H1 (cell line): Measurements from ENCODE around the gene HSD17B1. TPM values are rescaled to one million over a fixed set of nuclear protein-coding genes. Genes with fewer than 3 reads are reported as not detected.

Experiments
- CTCF ChIA-PET: fragments of 300-600 bp; sonication (Branson Sonifier 250); formaldehyde crosslinking; loops from one replicate; lab custom pipeline; 2021; ENCODE audit not compliant: partially characterized antibody; lab: Charles Lee
- POLR2A ChIA-PET: fragments of 300-600 bp; sonication (Branson Sonifier 250); formaldehyde crosslinking; loops from one replicate; lab custom pipeline; 2021; ENCODE audit warnings: inconsistent platforms; ENCODE audit not compliant: partially characterized antibody; lab: Charles Lee
- DNase-seq, 2 experiments: peaks; one replicate each; pipeline versions ENCODE4 v3.0.0 to v3.0.0-alpha.2; 2010 to 2022; ENCODE audit warnings: low spot score in 2 of 2, low read depth in 1 of 2, mixed read lengths in 1 of 2
- FAIRE-seq: peaks from 2 replicates; lab custom pipeline; 2011; peaks lifted over from hg19 to GRCh38; lab: Jason Lieb, UNC
- H2AFZ ChIP-seq: 2 replicates; pipeline ENCODE4 v1.8.1; 2012; ENCODE audit warnings: low read length, inconsistent platforms
- H2AK5ac ChIP-seq: 2 replicates; pipeline ENCODE4 v1.6.1; 2013; ENCODE audit warnings: low read depth, low read length
- H2BK120ac ChIP-seq: replicated peaks from 2 replicates; pipeline ENCODE3; 2013; ENCODE audit warnings: low read depth, low read length, inconsistent platforms
- H2BK12ac ChIP-seq: 2 replicates; pipeline ENCODE4 v1.6.1; 2013; ENCODE audit warnings: low read depth, low read length
- H2BK15ac ChIP-seq: 2 replicates; pipeline ENCODE4 v1.6.1; 2013; ENCODE audit warnings: low read length
- H2BK20ac ChIP-seq: 2 replicates; pipeline ENCODE4 v1.6.1; 2013; ENCODE audit warnings: low read length
- H2BK5ac ChIP-seq: 2 replicates; pipeline ENCODE4 v1.6.1; 2013; ENCODE audit warnings: low read depth, low read length
- H3K14ac ChIP-seq: 2 replicates; pipeline ENCODE4 v1.6.1; 2013; ENCODE audit warnings: inconsistent platforms; ENCODE audit not compliant: insufficient read length
- H3K18ac ChIP-seq: 2 replicates; pipeline ENCODE4 v1.6.1; 2013; ENCODE audit warnings: low read length; ENCODE audit errors: extremely low read depth
- H3K23ac ChIP-seq: 2 replicates; pipeline ENCODE4 v1.6.1; 2013; ENCODE audit warnings: inconsistent platforms; ENCODE audit not compliant: insufficient read length
- H3K23me2 ChIP-seq: 2 replicates; pipeline ENCODE4 v1.6.1; 2013; ENCODE audit warnings: low read depth, low read length
- H3K27ac ChIP-seq: 2 replicates; pipeline ENCODE4 v1.6.1; 2011; ENCODE audit warnings: low read depth, low read length, inconsistent platforms
- H3K27me3 ChIP-seq, 4 experiments: replicated peaks in 1 of 4; 1 replicate in 1 of 4; 2 replicates in 3 of 4; pipeline versions ENCODE4 v1.6.1 to v1.8.1; 2011 to 2013; ENCODE audit warnings: low read length in 3 of 4, mild to moderate bottlenecking in 3 of 4, inconsistent platforms in 2 of 4, mixed read lengths in 2 of 4, moderate library complexity in 1 of 4; ENCODE audit not compliant: control insufficient read depth in 3 of 4, insufficient read depth in 3 of 4; ENCODE audit errors: extremely low read depth in 1 of 4
- H3K36me3 ChIP-seq, 4 experiments: 2 replicates each; pipeline versions ENCODE4 v1.6.1 to v1.8.1; 2011 to 2013; ENCODE audit warnings: mild to moderate bottlenecking in 4 of 4, low read length in 3 of 4, moderate library complexity in 2 of 4, control low read depth in 1 of 4, inconsistent platforms in 1 of 4; ENCODE audit not compliant: insufficient read depth in 4 of 4, control insufficient read depth in 2 of 4
- H3K4ac ChIP-seq: replicated peaks from 2 replicates; pipeline ENCODE3; 2013; ENCODE audit warnings: low read length, low read depth, mixed read lengths, inconsistent platforms; ENCODE audit not compliant: insufficient read length
- H3K4me1 ChIP-seq, 4 experiments: replicated peaks in 1 of 4; 1 replicate in 1 of 4; 2 replicates in 3 of 4; pipeline versions ENCODE4 v1.6.1 to v1.8.1; 2011 to 2013; ENCODE audit warnings: low read length in 3 of 4, inconsistent platforms in 2 of 4, mixed read lengths in 1 of 4; ENCODE audit not compliant: insufficient read depth in 4 of 4, control insufficient read depth in 3 of 4
- H3K4me2 ChIP-seq, 2 experiments: 2 replicates each; pipeline versions ENCODE4 v1.6.1 to v1.8.1; 2011 to 2013; ENCODE audit warnings: low read depth in 2 of 2, low read length in 2 of 2, control low read depth in 1 of 2, inconsistent platforms in 1 of 2, mild to moderate bottlenecking in 1 of 2; ENCODE audit not compliant: insufficient read depth in 1 of 2
- H3K4me3 ChIP-seq, 4 experiments: fragments of 200-600, 300-600 bp in 1 of 4; sonication (generic), shearing (Covaris generic), sonication (Bioruptor Twin) in 1 of 4; 2 replicates each; pipeline versions ENCODE4 v1.5.1 to v1.8.1; 2011 to 2016; ENCODE audit warnings: low read length in 4 of 4, low read depth in 3 of 4, control low read depth in 2 of 4, inconsistent platforms in 2 of 4, mild to moderate bottlenecking in 2 of 4, mixed read lengths in 1 of 4, moderate library complexity in 1 of 4; ENCODE audit not compliant: insufficient read depth in 2 of 4; ENCODE audit errors: extremely low read depth in 1 of 4
- H3K56ac ChIP-seq: replicated peaks from 2 replicates; pipeline ENCODE3; 2013; ENCODE audit warnings: low read depth, mild to moderate bottlenecking, mixed read lengths, low read length, inconsistent platforms; ENCODE audit not compliant: insufficient read length
- H3K79me1 ChIP-seq: 2 replicates; pipeline ENCODE4 v1.6.1; 2013; ENCODE audit warnings: low read depth, low read length, control low read depth
- H3K79me2 ChIP-seq, 2 experiments: 2 replicates each; pipeline versions ENCODE4 v1.6.1 to v1.8.1; 2012 to 2013; ENCODE audit warnings: low read length in 2 of 2, mild to moderate bottlenecking in 2 of 2, inconsistent platforms in 1 of 2; ENCODE audit not compliant: insufficient read depth in 2 of 2, control insufficient read depth in 1 of 2
- H3K9ac ChIP-seq, 4 experiments: replicated peaks in 1 of 4; 1 replicate in 1 of 4; 2 replicates in 3 of 4; pipeline versions ENCODE4 v1.6.1 to v1.8.1; 2011 to 2013; ENCODE audit warnings: low read depth in 3 of 4, low read length in 3 of 4, control low read depth in 2 of 4, mild to moderate bottlenecking in 2 of 4, moderate library complexity in 2 of 4, inconsistent platforms in 1 of 4; ENCODE audit errors: extremely low read depth in 1 of 4
- H3K9me3 ChIP-seq, 2 experiments: 2 replicates each; pipeline versions ENCODE4 v1.6.1 to v1.8.1; 2012 to 2013; ENCODE audit warnings: mild to moderate bottlenecking in 2 of 2, moderate library complexity in 2 of 2, control low read depth in 1 of 2, inconsistent platforms in 1 of 2, low read depth in 1 of 2, low read length in 1 of 2, mixed read lengths in 1 of 2; ENCODE audit not compliant: insufficient read depth in 2 of 2
- H4K20me1 ChIP-seq, 2 experiments: replicated peaks in 1 of 2; 2 replicates each; pipeline versions ENCODE3 to v1.8.1; 2011 to 2013; ENCODE audit warnings: inconsistent platforms in 2 of 2, low read length in 2 of 2, mild to moderate bottlenecking in 1 of 2; ENCODE audit not compliant: insufficient read depth in 2 of 2, control insufficient read depth in 1 of 2
- H4K5ac ChIP-seq: 2 replicates; pipeline ENCODE4 v1.6.1; 2013; ENCODE audit warnings: low read length, low read depth, mixed read lengths, inconsistent platforms; ENCODE audit not compliant: insufficient read length
- H4K8ac ChIP-seq: 2 replicates; pipeline ENCODE4 v1.8.0; 2013; ENCODE audit warnings: mild to moderate bottlenecking, moderate library complexity, low read length, inconsistent platforms; ENCODE audit not compliant: insufficient read depth; ENCODE audit errors: extremely low read depth
- H4K91ac ChIP-seq: replicated peaks from 2 replicates; pipeline ENCODE3; 2013; ENCODE audit warnings: low read length, mixed read lengths, inconsistent platforms; ENCODE audit not compliant: insufficient read length
- CTCF ChIP-seq, 3 experiments: IDR thresholded peaks; 1 replicate in 2 of 3; 2 replicates in 1 of 3; pipeline versions ENCODE4 v1.5.1 to v1.6.1; 2011; ENCODE audit warnings: low read length in 3 of 3, mild to moderate bottlenecking in 3 of 3, inconsistent platforms in 2 of 3, low read depth in 1 of 3, moderate library complexity in 1 of 3; ENCODE audit not compliant: insufficient read depth in 1 of 3; ENCODE audit errors: control extremely low read depth in 1 of 3
- RBBP5 ChIP-seq: IDR thresholded peaks from 2 replicates; pipeline ENCODE4 v1.7.1; 2012; ENCODE audit warnings: low read depth, mild to moderate bottlenecking, inconsistent platforms, low read length, moderate library complexity, borderline replicate concordance
- WGBS, 2 experiments: shearing (Covaris generic) in 1 of 2; methylation state at CpG; one replicate each; pipeline versions ENCODE4 v1.1.6 to v1.1.7; 2013 to 2015; ENCODE audit warnings: low lambda C conversion rate in 2 of 2, mixed read lengths in 2 of 2, inconsistent platforms in 1 of 2, low coverage in 1 of 2, missing lambda C conversion rate in 1 of 2; ENCODE audit not compliant: insufficient replicate concordance in 2 of 2, insufficient coverage in 1 of 2, insufficient read length in 1 of 2; ENCODE audit errors: extremely low coverage in 1 of 2, missing lambda C conversion rate in 1 of 2; 5-methylcytosine and 5-hydroxymethylcytosine counted together
- polyA plus RNA-seq, 7 experiments: library from polyadenylated mRNA; depleted of rRNA in 3 of 7; stranded (reverse) in 5 of 7; unstranded in 2 of 7; fragments of >200 nt in 5 of 7; fragments of 200-250 nt in 2 of 7; gene quantifications; 1 replicate in 5 of 7; 2 replicates in 1 of 7; 4 replicates in 1 of 7; pipeline versions ENCODE4 v1.2.1 to v1.2.3, GENCODE V29; 2011 to 2013; ENCODE audit warnings: missing spikeins in 2 of 7, mixed read lengths in 2 of 7
- total RNA-seq: library from RNA; stranded (reverse); fragmentation: NEBNext Ultra II Directional; extraction: Animal tissue kit (Norgen Biotek cat#: 25700); gene quantifications from 2 replicates; pipeline ENCODE4 v1.2.1, GENCODE V29; 2021

HSD17B1 gene
- total and polyA plus RNA-seq, 2 of the 8 experiments (the other 6 are each of a cell fraction or from before 2014, with no cell fraction given) = 0.88 to 1.0 TPM

GRCh38 chr17:42520540-42520951, 32.2 kb upstream of the HSD17B1 start:
- Histone ChIP-seq H2BK120ac (no peak overlapping the region), H3K14ac (no peak overlapping the region), H3K27me3 (no peaks in the 10 kb centered on the region; a peak in 3 of 7 replicates), H2BK12ac (no peak overlapping the region), H2AFZ (no peak overlapping the region), H3K23me2 (no peaks in the 10 kb centered on the region), H2BK15ac (no peak overlapping the region), H4K5ac (no peak overlapping the region), H3K79me1 (no peaks in the 10 kb centered on the region), H3K9ac (no peak overlapping the region), H4K20me1 (peaks cover 2 to 7% of the 10 kb centered on the region in 2 experiments), H3K23ac (no peak overlapping the region), H3K4ac (no peak overlapping the region), H3K4me2 (peak overlapping the region; percentile 29 to 44; a peak in 2 of 4 replicates), H4K91ac (no peak overlapping the region), H3K4me1 (peaks cover 6 to 18% (median 15%) of the 10 kb centered on the region in 4 experiments), H2AK5ac (no peak overlapping the region), H2BK20ac (no peak overlapping the region), H4K8ac (no peak overlapping the region), H3K18ac (no peak overlapping the region), H3K36me3 (peaks cover 3 to 9% (median 5%) of the 10 kb centered on the region in 4 experiments; a peak in 5 of 8 replicates), H3K27ac (no peak overlapping the region), H2BK5ac (no peak overlapping the region), H3K56ac (no peak overlapping the region), H3K4me3 (no peak overlapping the region), H3K79me2 (no peaks in the 10 kb centered on the region), H3K9me3 (no peaks in the 10 kb centered on the region)
- TF ChIP-seq CTCF (IDR thresholded peaks at IDR 0.05; ENCODE audit: control extremely low read depth in 1 of 3, insufficient read depth in 1 of 3, low read depth in 1 of 3, low read length in 3 of 3) (peak; percentile 11 to 48 (median 46); a peak in 3 of 4 replicates), RBBP5 (no peak)
- DNase-seq (peak in 1 of 2 experiments; percentile 55), FAIRE-seq (no peak)
- ChIA-PET CTCF (interaction anchor here (0.6 to 5.8 kb wide), 22 partner anchors 9 to 216 kb away, joined by 3 to 69 read pairs (median 5); partner anchors contain the start of gene CAVIN1), POLR2A (interaction anchor here (0.6 to 2.2 kb wide), 6 partner anchors 16 to 503 kb away, joined by 3 to 14 read pairs (median 6); partner anchors contain the start of genes DNAJC7 and NAGLU)
- 74% methylated on average over 9 of the region's 9 CpGs; no CpG with 5 or more reads in 1 of the 2 experiments for WGBS, 2 experiments
